Measurements from ENCODE around the gene CCDC146. TPM values are rescaled to one million over a fixed set of nuclear protein-coding genes. Genes with fewer than 3 reads are reported as not detected.

Gene CCDC146
- total RNA-seq, 4 donors from 2014 or later = 11.9 to 16.1 (median 15.5) TPM

DNA sequence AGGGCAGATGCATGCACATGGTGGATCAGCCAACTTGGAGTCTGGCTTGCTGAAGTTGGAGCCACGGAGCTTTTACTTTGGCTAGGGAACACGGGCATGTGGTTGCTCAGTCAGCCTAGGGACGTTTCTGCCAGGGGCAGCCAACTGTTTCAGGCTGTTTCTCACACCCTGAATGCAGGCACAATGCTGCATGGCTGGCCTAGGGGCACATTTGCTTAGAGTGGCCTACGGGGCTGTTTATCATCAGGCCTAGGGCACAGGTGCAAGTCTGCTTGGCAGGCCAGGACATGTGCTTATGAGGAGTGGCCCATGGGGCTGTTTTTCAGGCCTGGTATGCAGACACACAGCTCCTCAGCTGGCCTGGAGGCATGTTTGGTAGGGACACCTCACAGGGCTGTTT, 186.4 kb downstream of the CCDC146 start:
- TF ChIP-seq, protein P1, sequence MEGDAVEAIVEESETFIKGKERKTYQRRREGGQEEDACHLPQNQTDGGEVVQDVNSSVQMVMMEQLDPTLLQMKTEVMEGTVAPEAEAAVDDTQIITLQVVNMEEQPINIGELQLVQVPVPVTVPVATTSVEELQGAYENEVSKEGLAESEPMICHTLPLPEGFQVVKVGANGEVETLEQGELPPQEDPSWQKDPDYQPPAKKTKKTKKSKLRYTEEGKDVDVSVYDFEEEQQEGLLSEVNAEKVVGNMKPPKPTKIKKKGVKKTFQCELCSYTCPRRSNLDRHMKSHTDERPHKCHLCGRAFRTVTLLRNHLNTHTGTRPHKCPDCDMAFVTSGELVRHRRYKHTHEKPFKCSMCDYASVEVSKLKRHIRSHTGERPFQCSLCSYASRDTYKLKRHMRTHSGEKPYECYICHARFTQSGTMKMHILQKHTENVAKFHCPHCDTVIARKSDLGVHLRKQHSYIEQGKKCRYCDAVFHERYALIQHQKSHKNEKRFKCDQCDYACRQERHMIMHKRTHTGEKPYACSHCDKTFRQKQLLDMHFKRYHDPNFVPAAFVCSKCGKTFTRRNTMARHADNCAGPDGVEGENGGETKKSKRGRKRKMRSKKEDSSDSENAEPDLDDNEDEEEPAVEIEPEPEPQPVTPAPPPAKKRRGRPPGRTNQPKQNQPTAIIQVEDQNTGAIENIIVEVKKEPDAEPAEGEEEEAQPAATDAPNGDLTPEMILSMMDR (IDR thresholded peaks at IDR 0.05; ENCODE audit: low read depth) = no peak

DNA sequence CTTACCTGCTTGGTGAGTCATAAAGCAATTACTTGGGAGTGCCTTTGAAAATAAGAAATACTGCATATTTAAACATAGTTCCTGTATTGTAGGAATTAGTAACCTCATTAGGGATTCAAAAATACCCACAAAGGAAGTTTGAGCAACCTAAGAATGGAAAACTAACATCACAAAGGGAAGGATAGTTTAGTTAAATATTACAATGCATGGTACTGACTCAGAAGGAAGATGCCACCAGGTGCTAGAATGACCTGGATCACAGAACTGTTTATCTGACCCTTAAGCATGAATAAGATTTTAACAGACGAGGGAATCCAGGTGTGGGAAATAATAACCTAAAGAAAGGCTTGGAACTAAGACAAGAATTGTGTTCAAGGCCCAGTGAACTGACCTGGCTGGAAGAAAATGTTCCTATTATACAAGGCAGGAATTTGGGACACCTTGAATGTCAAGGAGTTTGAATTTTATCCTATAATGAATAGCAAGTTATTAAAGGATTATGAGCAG, 187.4 kb downstream of the CCDC146 start:
- TF ChIP-seq, protein P1 (IDR thresholded peaks at IDR 0.05; ENCODE audit: low read depth) = no peak

DNA sequence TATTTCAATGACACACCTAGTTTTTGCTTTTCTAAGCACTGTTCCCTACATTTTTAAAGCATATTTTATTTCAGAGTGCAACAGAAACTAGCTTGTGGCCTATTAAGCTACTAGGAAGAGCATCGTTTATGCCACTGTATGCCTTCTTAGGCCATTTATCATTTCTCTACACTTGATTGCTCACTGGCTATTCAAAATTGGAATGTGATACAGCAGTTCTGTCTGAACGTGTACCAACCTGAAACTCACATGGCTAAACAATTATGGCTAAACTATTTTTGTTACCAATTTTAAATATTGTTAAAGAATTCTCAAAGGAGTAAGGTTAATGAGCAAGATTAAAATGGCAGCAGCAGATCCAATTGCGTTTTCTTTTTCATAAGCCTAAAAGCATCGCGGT, 188.6 kb downstream of the CCDC146 start:
- TF ChIP-seq, protein P1 (IDR thresholded peaks at IDR 0.05; ENCODE audit: low read depth) = no peak

DNA sequence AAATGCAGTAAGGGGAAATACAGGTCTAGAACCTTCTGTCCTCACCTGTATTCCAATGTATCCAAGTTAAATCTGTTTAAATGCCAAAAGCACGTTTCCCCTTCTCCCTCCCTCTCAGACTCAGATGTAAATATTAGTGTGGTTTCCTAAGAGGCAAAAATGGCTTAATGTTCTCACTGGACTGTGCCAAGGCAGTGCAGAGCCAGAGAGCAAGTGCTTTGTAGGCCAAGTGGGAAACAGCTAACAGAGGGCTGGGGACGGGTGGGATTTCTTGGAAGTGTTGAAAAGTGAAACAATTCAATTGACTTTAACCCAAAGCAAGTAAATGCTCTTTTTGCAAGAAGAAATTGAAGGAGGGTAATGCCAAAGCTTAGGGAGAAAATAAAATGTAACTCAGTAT, 190.7 kb downstream of the CCDC146 start:
- TF ChIP-seq, protein P1 (IDR thresholded peaks at IDR 0.05; ENCODE audit: low read depth) = no peak

DNA sequence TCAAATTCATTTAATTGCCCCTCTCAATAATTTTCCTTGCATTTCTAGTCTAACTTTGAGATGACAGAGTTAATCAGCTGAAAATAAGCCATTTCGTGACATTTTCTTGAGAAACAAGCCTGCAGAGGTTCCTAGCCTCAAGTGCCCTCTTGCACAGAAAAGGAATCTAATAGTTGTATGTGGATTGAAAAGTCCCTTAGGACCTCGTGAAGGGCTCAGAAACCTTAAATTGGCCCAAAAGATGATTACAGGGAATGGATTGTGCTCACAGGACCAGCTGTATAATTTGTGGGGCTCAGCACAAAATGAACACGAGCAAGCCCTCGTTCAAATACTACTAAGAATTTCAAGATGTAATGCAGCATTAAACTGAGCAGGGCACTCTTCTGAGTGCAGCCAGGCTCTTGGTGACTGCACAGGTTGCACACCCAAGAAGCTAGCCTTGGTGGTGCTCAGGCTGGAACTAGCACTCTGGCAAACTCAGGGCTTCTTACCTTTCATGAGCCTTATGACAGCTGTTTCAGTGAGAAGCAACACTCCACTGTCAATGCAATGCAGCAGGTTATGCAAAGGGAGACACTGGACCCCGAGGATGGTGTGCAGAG, 191.6 kb downstream of the CCDC146 start:
- TF ChIP-seq, protein P1 (IDR thresholded peaks at IDR 0.05; ENCODE audit: low read depth) = no peak

DNA sequence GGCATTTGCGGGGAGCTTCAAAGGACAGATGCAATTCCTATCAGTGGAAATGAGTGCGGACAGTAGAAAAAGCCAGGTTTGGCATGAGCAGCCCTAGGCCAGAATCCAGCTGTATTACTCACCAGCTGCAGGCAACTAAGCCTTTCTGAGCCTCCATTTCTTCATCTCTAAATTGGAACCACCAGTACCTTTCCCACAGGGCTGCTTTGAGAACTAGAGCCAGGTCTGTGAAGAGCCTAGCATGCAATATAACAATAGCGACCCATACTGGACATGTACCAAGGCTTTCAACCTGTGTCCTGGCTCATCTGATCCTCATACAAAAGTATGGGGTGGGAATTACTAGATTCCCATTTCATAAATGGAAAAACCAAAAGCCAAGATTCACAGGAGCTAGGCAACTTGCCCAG, 192.8 kb downstream of the CCDC146 start:
- TF ChIP-seq, protein P1 (IDR thresholded peaks at IDR 0.05; ENCODE audit: low read depth) = no peak

DNA sequence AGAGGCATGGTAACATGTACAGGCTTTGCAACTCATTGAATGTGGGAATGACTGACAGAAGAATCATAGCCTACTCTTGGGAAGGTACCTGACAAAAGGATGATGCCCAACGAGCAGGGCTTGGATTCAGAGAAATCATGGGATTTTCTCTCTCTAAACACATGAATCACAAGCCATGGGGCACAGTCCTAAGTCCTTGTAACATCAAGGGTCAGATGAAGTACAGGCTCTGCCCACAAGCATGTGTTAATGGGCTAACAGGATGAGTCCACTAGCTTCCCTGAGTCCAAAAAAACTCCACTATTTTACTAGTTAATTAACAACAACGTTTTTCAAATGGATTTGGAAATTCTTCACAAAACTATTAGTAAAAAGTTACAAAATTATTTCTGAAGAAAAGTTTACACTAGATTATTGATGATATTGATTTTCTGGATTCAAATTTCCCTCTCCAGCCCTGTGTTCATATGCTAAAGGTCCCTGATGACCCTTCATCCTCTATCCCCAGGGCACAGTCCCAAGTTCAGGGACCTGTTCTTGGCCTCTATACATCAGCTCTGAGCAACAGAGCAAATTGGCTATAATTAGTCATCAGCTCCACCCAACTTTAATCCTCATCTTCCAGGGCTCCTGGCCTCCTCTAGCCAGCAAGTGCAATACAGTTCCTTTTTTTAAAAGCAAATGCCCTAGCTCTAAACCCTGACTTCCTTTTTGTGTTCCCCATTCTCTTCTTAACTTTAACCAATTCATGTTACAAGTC, 194.0 kb downstream of the CCDC146 start:
- TF ChIP-seq, protein P1 (IDR thresholded peaks at IDR 0.05; ENCODE audit: low read depth) = no peak
